Measurements from ENCODE around the gene ARHGAP22. TPM values are rescaled to one million over a fixed set of nuclear protein-coding genes. Genes with fewer than 3 reads are reported as not detected.

ARHGAP22 gene
- total RNA-seq, 1 donor from 2014 or later: 3.4 TPM

- intact Hi-C loops (cut with micrococcal nuclease): loop anchor here (10.0 kb wide), 1 partner anchor 55 kb away; no protein-coding TSS in a partner anchor
- no peak for DNase-seq
- ATAC-seq: no peak
Observed at GRCh38 chr10:48609899-48610584, 5.2 kb upstream of the ARHGAP22 start.

- intact Hi-C loops (cut with micrococcal nuclease): loop anchor here (10.0 kb wide), 1 partner anchor 55 kb away; no protein-coding TSS in a partner anchor
- ATAC-seq (no peak), DNase-seq (no peak)
Observed at GRCh38 chr10:48609441-48609840, 4.6 kb upstream of the ARHGAP22 start.

GRCh38 chr10:48608976-48609375 lies 4.1 kb upstream of the ARHGAP22 start:
- intact Hi-C loops (cut with micrococcal nuclease): loop anchor here (10.0 kb wide), 1 partner anchor 54 kb away; no protein-coding TSS in a partner anchor
- ATAC-seq: no peak
- DNase-seq: no peak

DNA sequence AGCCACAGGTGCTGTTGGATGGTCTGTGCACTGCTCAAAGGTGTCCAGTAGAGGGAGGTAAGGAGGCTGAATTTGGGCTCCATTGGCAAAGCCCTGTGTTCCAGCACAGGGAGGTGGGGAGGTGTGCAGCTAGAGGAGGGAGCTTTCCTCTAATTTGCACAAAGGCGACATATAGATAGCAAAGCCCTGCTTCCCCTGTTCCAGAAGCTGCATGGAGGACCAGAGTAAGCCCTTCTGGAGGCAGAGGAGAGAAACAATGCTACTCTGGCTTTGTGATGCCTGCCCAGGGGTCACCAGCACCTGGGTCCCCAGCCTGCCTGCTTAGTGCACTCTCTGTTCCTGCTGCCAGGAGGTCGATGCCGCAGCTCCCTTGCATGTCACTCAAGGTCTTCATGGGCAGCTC lies 3.4 kb upstream of the ARHGAP22 start:
- intact Hi-C loops (cut with micrococcal nuclease): loop anchor here (10.0 kb wide), 1 partner anchor 53 kb away; no protein-coding TSS in a partner anchor
- peak; percentile 43 for ATAC-seq
- DNase-seq: no peak

DNA sequence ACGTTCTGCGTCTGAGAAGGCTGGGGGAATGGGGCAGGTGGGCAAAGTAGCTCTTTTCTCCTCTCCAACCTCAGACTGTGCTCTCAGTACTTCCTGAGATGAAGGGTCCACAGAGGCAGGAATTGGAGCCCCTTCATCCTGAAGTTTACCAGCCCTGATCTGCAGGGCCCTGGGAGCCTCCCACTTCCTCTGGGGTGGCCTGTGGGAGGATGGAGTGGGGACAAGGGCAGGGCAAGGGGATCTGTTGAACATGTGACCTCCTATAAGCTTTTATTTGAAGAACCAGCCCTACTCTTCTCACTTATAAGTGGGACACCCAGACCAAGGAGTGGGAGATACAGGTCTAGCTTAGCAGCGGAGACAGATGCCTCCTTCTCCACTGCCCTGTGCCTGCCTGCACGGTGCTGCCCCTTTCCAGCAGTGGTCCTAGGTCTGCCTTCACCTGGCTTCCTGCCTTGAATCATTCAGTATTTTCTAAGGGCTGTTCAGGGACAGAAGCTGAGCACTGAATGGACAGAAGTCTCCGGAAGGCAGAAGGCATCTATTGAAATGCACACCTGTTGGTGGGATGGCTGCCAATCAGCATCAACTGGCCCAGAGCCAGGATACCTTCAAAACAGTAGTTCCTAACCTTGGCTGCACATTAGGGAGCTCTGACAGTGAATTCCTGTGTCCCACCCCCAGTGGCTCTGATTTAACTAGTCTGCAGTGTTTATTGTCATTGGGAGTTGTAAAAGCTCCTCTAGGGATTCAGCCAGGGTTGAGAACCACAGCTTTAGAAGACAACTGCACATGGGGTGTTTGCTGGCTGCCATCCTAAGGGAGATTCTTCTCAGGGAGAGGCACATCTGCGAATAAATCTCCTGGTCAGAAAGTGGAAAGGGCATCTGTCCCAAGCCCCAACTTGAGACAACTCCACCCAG lies 2.7 kb upstream of the ARHGAP22 start:
- no peak for DNase-seq
- intact Hi-C loops (cut with micrococcal nuclease): loop anchor here (10.0 kb wide), 1 partner anchor 53 kb away; no protein-coding TSS in a partner anchor

DNA sequence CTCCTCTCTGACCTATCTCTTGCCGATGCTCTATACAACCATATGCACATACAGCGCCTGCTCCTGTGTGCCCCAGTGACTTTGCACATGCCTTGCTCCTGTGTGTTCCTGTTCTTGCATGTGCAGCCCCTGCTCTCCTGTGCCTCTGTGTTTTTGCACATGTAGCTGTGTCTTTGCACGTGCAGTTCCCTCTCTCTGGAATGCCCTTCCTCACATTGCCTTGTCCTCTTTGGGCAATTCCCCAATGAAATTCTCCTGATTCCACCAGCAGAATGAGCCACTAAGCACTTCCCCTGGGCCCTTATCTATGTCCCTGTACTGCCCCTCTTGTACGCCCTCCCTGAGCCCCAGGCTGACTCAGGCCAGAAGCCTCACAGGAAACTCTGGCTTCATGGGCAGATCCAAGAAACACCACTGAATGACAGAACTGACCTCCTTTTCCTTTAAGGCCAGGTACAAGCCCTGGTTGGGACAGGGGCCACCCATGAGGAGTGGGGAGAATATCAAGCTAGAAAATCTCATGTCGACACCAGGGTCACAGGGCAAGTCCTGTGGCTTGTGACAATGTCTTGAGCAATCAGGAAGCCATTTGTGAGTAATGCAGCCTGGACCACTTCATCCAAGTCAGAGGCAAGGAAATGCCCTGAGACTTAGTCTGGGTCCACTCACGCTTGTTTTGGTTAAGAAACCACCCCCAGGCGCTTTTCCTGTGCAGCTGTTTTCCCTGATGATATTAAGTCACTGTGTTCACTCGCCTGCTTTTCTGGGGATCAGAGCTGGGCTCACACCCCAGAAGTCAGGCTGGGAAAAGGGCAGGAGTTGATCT lies 1.9 kb upstream of the ARHGAP22 start:
- peak; percentile 68 for ATAC-seq
- intact Hi-C loops (cut with micrococcal nuclease): loop anchor here (10.0 kb wide), 1 partner anchor 52 kb away; no protein-coding TSS in a partner anchor
- DNase-seq: no peak

More for the DNA sequence above, 2.7 kb upstream of the ARHGAP22 start:
- no peak for ATAC-seq

DNA sequence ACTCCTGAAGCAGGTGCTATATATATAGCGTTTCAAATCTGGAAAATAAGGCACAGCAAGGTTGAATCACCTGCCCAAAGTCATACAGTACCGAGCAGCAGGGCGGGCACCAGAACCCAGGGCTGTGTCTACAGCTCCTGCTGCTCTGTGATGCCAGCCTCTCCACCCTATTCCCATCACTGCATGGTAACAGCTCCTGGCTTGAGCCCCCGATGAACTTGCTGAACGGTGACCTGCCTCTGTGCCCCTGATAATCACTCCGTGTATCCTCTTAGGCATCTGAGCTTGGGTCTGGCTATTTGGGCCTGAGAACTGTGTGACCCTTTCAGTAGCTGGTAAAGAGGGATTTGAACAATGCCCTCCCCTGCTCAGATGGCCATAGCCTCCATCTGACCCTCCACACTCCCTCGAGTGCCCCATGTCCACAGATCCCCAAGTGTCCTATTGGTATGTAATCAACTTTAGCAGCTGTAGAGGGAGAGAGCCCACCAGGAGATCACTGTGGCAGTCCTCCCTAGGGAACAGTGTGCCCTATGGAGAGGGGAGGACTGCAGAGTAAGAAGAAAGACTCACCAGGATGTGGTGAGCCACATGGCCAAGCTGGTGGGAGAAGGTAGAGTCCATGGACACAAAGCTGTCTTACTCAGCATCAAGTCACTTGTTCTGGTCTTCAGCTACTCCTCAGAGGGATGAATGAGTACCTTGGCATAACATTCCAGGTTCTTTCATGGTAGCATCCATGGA lies 1.1 kb upstream of the ARHGAP22 start:
- no peak for ATAC-seq
- DNase-seq: no peak
- intact Hi-C loops (cut with micrococcal nuclease): loop anchor here (10.0 kb wide), 1 partner anchor 51 kb away; no protein-coding TSS in a partner anchor

GRCh38 chr10:48604039-48604990 lies 558 bp downstream of the ARHGAP22 start:
- ATAC-seq: peak; percentile 34
- intact Hi-C loops (cut with micrococcal nuclease): loop anchor here (10.0 kb wide), 1 partner anchor 50 kb away; no protein-coding TSS in a partner anchor
- DNase-seq: peak; percentile 65

- ATAC-seq (no peak), DNase-seq (no peak)
- intact Hi-C loops (cut with micrococcal nuclease): loop anchor here (10.0 kb wide), 1 partner anchor 49 kb away; no protein-coding TSS in a partner anchor
Observed at GRCh38 chr10:48603421-48604038, 1.3 kb downstream of the ARHGAP22 start.

- DNase-seq (no peak), ATAC-seq (no peak)
- intact Hi-C loops (cut with micrococcal nuclease): loop anchor here (10.0 kb wide), 1 partner anchor 48 kb away; no protein-coding TSS in a partner anchor
Observed at GRCh38 chr10:48602401-48603135, 2.3 kb downstream of the ARHGAP22 start.

GRCh38 chr10:48601789-48602188 lies 3.1 kb downstream of the ARHGAP22 start:
- DNase-seq (no peak), ATAC-seq (no peak)
- intact Hi-C loops (cut with micrococcal nuclease): loop anchor here (10.0 kb wide), 1 partner anchor 47 kb away; no protein-coding TSS in a partner anchor

DNA sequence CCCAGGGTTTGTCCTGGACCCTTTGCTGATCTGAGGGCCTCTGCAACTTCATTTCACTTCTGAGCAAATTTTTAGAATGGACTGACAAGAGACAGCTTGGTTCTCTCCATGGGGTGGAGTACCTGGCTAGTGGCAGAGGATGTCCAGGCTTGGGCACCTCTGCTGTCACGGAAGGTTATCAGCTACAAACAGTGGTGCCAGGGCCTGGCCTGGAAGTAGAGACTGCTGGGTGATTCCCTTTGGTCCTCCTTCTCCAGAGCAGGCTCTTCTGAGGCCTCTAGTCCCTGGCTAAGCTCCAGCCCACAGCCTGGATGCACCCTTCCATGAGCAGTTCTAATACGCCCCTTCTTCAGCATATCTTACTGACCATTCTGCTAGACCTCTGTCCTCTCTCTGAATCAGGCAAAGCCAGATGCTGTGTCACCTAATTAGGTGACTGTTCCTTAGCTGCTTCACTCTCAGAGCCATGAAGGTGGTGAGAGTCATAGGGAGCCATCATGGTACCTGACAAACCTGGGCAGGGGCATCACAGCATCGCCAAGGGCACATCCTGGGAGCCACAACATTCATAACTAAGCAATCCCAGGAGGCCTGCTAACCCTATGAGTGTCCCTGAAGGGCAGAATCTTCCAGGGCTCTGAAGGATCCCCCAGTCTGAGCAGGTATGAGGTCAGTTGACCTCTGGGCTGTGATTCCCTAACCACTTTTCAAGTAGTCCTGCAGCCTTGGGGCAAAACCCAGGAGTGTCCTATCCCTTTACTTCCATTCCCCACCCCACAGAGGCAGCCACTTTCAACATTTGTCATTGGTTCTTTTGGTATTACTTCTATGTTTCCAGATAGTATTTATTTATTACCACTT lies 4.0 kb downstream of the ARHGAP22 start:
- no peak for DNase-seq

GRCh38 chr10:48599830-48600134 lies 5.1 kb downstream of the ARHGAP22 start:
- intact Hi-C loops (cut with micrococcal nuclease): loop anchor here (10.0 kb wide), 1 partner anchor 45 kb away; no protein-coding TSS in a partner anchor
- DNase-seq: no peak
- no peak for ATAC-seq

More for the DNA sequence above, 4.0 kb downstream of the ARHGAP22 start:
- intact Hi-C loops (cut with micrococcal nuclease): loop anchor here (10.0 kb wide), 1 partner anchor 46 kb away; no protein-coding TSS in a partner anchor
- ATAC-seq: no peak

DNA sequence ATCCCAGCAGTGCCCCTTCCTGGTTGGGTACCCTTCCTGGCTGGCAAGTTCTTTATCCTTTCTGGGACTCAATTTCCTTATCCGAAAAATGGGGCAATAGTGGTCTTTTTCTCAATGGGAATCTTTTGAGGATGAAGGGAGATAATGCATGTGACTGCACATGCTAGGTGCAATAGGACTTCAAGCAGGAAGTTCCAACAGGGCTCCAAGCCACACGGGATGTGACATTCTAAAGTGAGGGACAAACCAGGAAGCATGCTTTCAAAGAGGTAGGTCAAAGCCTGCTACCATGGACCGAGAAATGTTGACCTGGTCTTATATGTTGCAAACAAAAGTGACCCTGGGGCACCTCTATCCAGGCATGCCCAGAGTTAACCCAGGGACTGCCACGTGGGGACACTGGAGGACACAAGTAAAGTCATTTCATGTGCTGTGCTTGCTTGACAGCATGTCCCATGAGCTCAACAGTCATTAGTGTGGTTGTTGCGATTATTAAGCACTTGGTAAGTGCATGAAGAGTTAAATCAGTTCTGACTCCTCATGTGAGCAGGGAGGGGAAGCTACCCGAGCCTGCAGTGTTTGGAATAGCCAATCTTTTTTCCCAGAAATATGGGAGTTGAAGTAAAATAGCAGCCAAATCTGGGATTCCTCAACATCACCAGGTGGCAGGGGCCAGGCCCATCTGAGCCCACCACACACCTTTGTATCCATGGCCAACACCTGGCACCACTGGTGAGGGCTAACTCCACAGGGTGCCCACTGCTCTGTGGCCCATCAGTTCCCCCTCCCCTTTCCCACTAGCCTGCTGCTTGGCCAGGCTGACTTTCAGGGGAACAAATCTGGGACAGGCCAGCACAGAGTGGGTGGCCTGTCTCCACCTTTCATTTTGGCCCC lies 5.7 kb downstream of the ARHGAP22 start:
- intact Hi-C loops (cut with micrococcal nuclease): no loop called here
- no peak for DNase-seq
- ATAC-seq: no peak
